GM19240 (cell line): Measurements from ENCODE around the gene HSPG2.

Experiments
- DNase-seq: peaks from one replicate; pipeline ENCODE4 v3.0.0; 2011; ENCODE audit warnings: low spot score; ENCODE audit not compliant: insufficient read length

Gene HSPG2

GRCh38 chr1:21881250-21881649 lies 55.9 kb downstream of the HSPG2 start:
- no peak for DNase-seq

GRCh38 chr1:21880619-21880970 lies 56.5 kb downstream of the HSPG2 start:
- DNase-seq, result no peak

- DNase-seq, result no peak
Observed at GRCh38 chr1:21879928-21880618, 57.0 kb downstream of the HSPG2 start.

GRCh38 chr1:21878840-21879478 lies 58.2 kb downstream of the HSPG2 start:
- no peak for DNase-seq

- no peak for DNase-seq
Observed at GRCh38 chr1:21878009-21878773, 58.9 kb downstream of the HSPG2 start.

GRCh38 chr1:21876267-21876666 lies 60.8 kb downstream of the HSPG2 start:
- DNase-seq, result no peak

GRCh38 chr1:21875621-21876063 lies 61.5 kb downstream of the HSPG2 start:
- no peak for DNase-seq

- DNase-seq, result no peak
Observed at GRCh38 chr1:21874778-21875547, 62.1 kb downstream of the HSPG2 start.

- no peak for DNase-seq
Observed at GRCh38 chr1:21874328-21874727, 62.8 kb downstream of the HSPG2 start.

GRCh38 chr1:21873761-21874160 lies 63.3 kb downstream of the HSPG2 start:
- no peak for DNase-seq

GRCh38 chr1:21873174-21873573 lies 63.9 kb downstream of the HSPG2 start:
- no peak for DNase-seq

- DNase-seq, result no peak
Observed at GRCh38 chr1:21872445-21873079, 64.5 kb downstream of the HSPG2 start.

GRCh38 chr1:21871943-21872342 lies 65.2 kb downstream of the HSPG2 start:
- no peak for DNase-seq

GRCh38 chr1:21870611-21871010 lies 66.5 kb downstream of the HSPG2 start:
- no peak for DNase-seq

- no peak for DNase-seq
Observed at GRCh38 chr1:21869620-21870121, 67.4 kb downstream of the HSPG2 start.

- DNase-seq, result no peak
Observed at GRCh38 chr1:21868941-21869454, 68.1 kb downstream of the HSPG2 start.

GRCh38 chr1:21868482-21868881 lies 68.6 kb downstream of the HSPG2 start:
- no peak for DNase-seq

- DNase-seq, result no peak
Observed at GRCh38 chr1:21867451-21867996, 69.6 kb downstream of the HSPG2 start.

GRCh38 chr1:21866707-21867043 lies 70.4 kb downstream of the HSPG2 start:
- peak; percentile 40 for DNase-seq

- DNase-seq, result peak; percentile 88
Observed at GRCh38 chr1:21865943-21866706, 71.0 kb downstream of the HSPG2 start.
